Panc1 (cell line): Measurements from ENCODE around the gene GPR87.

Source experiments
- CTCF ChIP-seq: fragments of 450-650 bp; IDR thresholded peaks from 2 replicates; pipeline ENCODE4 v1.5.1; 2017; ENCODE audit warnings: mild to moderate bottlenecking
- POLR2AphosphoS5 ChIP-seq: IDR thresholded peaks from 2 replicates; pipeline ENCODE4 v1.6.1; 2012; ENCODE audit warnings: mild to moderate bottlenecking, low read depth, low read length, moderate library complexity
- SIN3A ChIP-seq: IDR thresholded peaks from 2 replicates; pipeline ENCODE4 v1.6.1; 2012; ENCODE audit warnings: low read depth, mild to moderate bottlenecking, low read length, moderate library complexity, borderline replicate concordance; ENCODE audit not compliant: insufficient read depth

- TF ChIP-seq POLR2AphosphoS5 (no peak), CTCF (no peak), SIN3A (no peak)
These were observed 13.8 kb upstream of the GPR87 start for GRCh38 chr3:151330379-151330778.
